Measurements from ENCODE around the gene AMBN.

AMBN gene, protein sequence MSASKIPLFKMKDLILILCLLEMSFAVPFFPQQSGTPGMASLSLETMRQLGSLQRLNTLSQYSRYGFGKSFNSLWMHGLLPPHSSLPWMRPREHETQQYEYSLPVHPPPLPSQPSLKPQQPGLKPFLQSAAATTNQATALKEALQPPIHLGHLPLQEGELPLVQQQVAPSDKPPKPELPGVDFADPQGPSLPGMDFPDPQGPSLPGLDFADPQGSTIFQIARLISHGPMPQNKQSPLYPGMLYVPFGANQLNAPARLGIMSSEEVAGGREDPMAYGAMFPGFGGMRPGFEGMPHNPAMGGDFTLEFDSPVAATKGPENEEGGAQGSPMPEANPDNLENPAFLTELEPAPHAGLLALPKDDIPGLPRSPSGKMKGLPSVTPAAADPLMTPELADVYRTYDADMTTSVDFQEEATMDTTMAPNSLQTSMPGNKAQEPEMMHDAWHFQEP

DNA sequence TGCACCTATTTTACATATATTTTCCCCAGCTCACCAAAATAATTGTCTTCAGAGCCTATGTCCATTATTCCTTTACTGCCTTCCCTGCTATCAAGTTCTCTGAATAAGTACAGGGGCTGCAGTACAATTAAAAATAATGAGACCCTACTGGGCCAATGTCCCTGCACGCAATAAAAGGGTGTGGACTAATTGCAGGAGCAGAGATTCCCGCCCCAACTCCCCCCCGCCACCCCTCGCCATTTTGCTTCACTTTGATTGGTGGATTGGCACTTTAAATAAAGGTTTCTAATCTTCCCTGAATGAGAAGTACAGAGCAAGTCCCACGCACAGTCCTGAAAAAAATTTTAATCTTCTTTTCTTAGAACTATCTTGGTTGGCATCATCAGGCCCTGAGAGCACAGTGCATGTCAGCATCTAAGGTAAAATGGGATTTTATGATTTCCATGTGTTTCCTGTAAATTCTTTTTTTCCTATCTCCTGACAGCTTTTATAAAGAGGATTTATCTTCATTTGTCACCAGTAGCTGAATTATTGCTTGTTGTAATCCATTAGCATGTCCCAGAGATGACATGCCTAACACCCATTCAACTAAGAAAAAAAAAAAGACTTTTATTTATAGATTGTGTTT, at the start of gene AMBN:
TSS of gene AMBN (plus strand) at position 302 of the 628 bp plus-strand sequence. CDS start at position 405, 103 bp downstream.
- intact Hi-C loops (cut with micrococcal nuclease) = no loop called here
- Mint-ChIP-seq H3K9me3 (no peaks in the 10 kb centered on the region), H3K4me3 (no peak within 1 kb of the TSS), H3K27me3 (no peaks in the 10 kb centered on the region), H3K36me3 (ENCODE audit: low read depth) (no peaks in the 10 kb centered on the region), H3K27ac (no peak within 1 kb of the TSS), H3K4me1 (ENCODE audit: low read depth) (peaks cover 17% of the 10 kb centered on the region)

DNA sequence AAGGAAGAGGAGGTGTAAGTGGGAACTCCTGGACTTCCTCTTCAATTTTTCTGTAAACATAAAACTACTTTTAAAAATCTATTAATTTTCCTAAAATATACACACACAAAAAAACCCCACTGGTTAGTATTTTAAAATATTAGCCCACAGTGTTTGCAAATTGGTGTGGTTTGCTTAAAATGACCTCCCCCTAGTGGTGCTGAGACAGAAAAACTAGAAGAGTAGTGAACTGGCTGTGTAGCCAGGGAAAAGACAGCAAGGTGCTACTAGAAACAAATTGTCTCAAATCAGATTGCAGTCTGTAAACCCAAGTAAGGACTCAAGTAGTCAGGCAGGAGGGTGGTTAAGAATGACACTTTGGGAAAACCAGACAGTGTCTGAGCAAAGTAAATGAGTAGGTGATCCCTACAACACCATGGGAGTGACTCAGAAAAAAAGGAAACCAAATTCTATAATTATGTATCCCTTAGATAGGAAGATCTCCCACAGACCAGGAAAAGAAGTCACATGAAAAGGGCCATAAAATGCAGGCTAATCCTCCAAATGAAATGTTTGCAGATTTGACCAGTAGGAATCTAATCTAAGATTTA, 47.7 kb upstream of the AMBN start:
- no peaks in the 10 kb centered on the region for H3K4me1 Mint-ChIP-seq (ENCODE audit: low read depth)
- H3K9me3 Mint-ChIP-seq = no peaks in the 10 kb centered on the region
- H3K27ac Mint-ChIP-seq = no peak overlapping the region
- intact Hi-C loops (cut with micrococcal nuclease) = no loop called here
- H3K27me3 Mint-ChIP-seq = peaks cover 3% of the 10 kb centered on the region
- no peak overlapping the region for H3K4me3 Mint-ChIP-seq
- H3K36me3 Mint-ChIP-seq (ENCODE audit: low read depth) = no peaks in the 10 kb centered on the region

DNA sequence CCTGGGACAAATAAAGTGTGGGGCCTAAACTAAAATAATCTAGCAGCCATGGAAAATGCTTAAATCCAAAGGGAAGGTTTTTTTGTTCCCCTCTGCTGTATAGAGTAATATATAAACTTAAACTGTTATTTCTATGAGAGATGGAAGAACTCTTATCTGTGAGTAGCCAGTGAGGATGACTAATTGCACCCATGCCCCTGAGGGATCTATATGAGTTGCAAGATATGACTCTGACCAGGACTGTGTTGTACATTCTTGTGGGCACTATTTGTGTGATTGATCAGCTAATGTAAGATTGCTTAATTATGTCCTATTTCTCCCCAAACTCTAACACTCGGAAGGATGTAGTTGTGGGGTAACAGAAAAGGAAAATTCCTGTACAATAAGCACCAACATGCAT, 35.2 kb upstream of the AMBN start:
- Mint-ChIP-seq H3K27ac (no peak overlapping the region), H3K36me3 (ENCODE audit: low read depth) (no peaks in the 10 kb centered on the region), H3K4me3 (no peak overlapping the region), H3K9me3 (peaks cover under 1% of the 10 kb centered on the region), H3K4me1 (ENCODE audit: low read depth) (peaks cover 7% of the 10 kb centered on the region), H3K27me3 (no peaks in the 10 kb centered on the region)
- intact Hi-C loops (cut with micrococcal nuclease) = no loop called here

DNA sequence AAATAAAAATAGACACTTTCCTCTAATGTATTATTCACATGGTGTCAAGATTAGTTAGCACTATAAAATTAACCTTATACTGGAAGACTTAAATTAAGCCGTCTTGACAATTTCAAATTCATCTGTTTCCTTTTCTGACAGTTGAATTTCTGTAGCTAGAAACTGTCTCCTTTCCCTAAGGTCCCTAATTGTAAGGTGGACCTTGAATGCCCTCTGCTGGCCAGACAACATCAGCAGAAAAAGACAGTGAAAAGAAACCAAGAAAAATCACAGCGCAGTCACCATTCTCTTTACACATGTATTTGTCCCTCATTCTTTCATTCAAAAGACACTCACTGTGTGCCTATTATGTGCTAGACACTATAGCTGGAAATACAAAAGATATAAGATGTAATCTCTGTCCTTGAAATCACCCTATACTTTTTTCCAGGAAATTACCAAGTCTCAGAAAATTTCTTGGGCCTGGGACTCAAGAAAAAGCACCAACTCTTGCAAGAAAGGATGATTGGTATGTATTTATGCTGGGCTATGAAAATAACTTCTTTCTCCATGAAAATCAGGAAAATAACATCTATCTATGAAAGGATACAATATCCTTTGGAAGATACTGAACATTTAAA, 32.7 kb upstream of the AMBN start:
- Mint-ChIP-seq H3K36me3 (ENCODE audit: low read depth) (no peaks in the 10 kb centered on the region), H3K9me3 (no peaks in the 10 kb centered on the region), H3K27me3 (no peaks in the 10 kb centered on the region), H3K4me3 (no peak overlapping the region), H3K4me1 (ENCODE audit: low read depth) (peaks cover 7% of the 10 kb centered on the region), H3K27ac (no peak overlapping the region)
- intact Hi-C loops (cut with micrococcal nuclease) = no loop called here

DNA sequence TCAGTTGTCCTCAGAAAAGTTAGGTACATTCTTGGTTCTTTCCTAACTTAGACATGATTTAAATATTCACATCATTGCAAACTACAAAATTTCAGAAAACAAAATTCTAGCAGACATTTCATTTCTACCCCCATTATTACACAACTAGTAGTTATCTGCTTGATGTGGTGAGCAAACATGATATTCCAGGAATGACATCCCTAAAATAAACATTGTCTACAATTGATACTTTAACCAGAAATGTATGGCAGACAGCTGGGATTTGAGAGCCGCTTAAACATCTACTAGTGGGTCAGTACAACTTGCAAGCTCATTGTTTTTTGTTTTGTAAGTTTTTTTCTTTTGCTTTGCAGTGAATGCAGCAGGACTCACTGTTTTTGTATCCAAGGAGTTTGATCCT, 32.1 kb upstream of the AMBN start:
- Mint-ChIP-seq H3K4me3 (no peak overlapping the region), H3K27ac (no peak overlapping the region), H3K27me3 (no peaks in the 10 kb centered on the region), H3K36me3 (ENCODE audit: low read depth) (no peaks in the 10 kb centered on the region), H3K4me1 (ENCODE audit: low read depth) (peaks cover 7% of the 10 kb centered on the region), H3K9me3 (no peaks in the 10 kb centered on the region)
- intact Hi-C loops (cut with micrococcal nuclease) = no loop called here

DNA sequence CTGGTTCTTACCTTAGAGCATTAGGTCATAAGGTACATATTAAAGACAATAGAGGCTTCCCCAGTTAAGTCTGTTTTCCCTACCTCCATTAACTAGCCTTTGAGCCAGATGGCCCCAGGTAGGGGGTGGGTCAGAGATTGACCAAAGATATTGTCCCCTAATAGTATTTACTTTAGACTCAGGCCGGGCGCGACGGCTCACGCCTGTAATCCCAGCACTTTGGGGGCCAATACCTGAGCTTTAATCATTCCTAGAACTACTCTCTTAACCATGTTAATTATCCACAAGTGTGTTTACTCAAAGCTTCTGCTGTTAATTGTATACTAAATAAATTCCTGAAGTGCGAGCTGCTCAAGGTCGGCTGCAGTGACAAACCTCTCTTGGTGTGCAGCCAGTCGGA, 28.0 kb upstream of the AMBN start:
- Mint-ChIP-seq H3K36me3 (ENCODE audit: low read depth) (no peaks in the 10 kb centered on the region), H3K4me3 (no peak overlapping the region), H3K4me1 (ENCODE audit: low read depth) (no peaks in the 10 kb centered on the region), H3K9me3 (peaks cover under 1% of the 10 kb centered on the region), H3K27ac (no peak overlapping the region), H3K27me3 (no peaks in the 10 kb centered on the region)
- intact Hi-C loops (cut with micrococcal nuclease) = no loop called here

DNA sequence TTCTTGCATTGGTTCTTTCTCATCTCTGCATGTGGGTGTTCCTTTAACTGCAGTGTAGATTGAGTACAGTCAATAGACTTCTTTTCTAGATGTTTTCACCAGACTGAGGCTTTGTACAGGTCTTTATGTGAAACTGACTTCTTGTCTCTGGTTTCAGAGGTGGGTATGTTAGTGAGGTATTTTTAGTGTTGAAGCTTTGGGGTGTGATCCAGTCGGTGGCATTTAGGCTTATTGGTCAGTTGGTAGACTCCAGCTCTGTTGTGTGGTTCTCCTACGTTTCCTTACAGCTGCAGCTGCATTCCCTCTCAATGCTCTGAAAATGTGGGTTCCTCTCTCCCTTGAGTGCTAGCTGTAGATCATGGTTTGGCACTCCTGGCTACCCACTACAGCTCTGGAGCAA, 21.3 kb upstream of the AMBN start:
- no peak overlapping the region for H3K27ac Mint-ChIP-seq
- H3K36me3 Mint-ChIP-seq (ENCODE audit: low read depth) = no peaks in the 10 kb centered on the region
- H3K9me3 Mint-ChIP-seq = peaks cover 24% of the 10 kb centered on the region
- no peak overlapping the region for H3K4me3 Mint-ChIP-seq
- H3K4me1 Mint-ChIP-seq (ENCODE audit: low read depth) = no peaks in the 10 kb centered on the region
- intact Hi-C loops (cut with micrococcal nuclease) = no loop called here
- H3K27me3 Mint-ChIP-seq = no peaks in the 10 kb centered on the region

DNA sequence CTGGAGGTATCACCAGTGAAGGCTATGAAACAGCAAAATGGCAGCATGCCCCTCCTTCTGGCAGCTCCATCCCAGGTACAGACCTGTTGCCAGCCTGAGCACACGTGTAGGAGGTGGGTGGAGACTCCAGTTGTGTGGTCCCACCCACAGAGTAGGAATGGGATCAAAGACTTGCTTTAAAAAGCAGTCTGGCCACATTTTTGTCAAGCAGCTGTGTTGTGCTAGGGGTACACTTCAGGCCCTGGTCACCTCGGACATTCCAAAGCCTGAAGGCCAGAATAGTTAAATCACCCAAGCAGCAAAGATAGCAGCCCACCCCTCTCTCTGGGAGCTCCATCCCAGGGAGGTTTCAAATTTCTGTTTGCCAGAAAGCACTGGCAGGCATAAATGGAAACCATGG, 20.3 kb upstream of the AMBN start:
- H3K9me3 Mint-ChIP-seq = peaks cover 24% of the 10 kb centered on the region
- H3K36me3 Mint-ChIP-seq (ENCODE audit: low read depth) = no peaks in the 10 kb centered on the region
- H3K27ac Mint-ChIP-seq = no peak overlapping the region
- intact Hi-C loops (cut with micrococcal nuclease) = no loop called here
- no peak overlapping the region for H3K4me3 Mint-ChIP-seq
- no peaks in the 10 kb centered on the region for H3K4me1 Mint-ChIP-seq (ENCODE audit: low read depth)
- H3K27me3 Mint-ChIP-seq = no peaks in the 10 kb centered on the region

DNA sequence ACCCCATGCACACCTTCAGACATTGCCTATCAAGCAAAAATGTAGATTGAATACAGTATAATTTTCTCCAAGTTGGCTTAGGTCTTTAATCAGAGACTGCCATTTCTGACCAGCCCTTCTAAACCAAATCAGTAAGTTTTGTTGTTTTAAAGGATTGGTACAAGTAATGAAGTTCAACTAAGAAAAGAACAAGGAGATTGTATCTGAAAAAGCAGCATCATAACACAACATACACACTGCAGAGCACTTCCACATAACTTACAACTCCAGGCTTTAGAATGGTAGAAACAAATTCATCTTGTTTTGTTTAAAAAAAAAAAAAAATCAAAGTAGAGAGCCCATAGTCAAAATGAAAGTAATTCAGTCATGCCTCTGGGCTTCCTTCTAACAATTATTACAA, 16.1 kb upstream of the AMBN start:
- H3K9me3 Mint-ChIP-seq = peaks cover 4% of the 10 kb centered on the region
- no peak overlapping the region for H3K4me3 Mint-ChIP-seq
- H3K4me1 Mint-ChIP-seq (ENCODE audit: low read depth) = no peaks in the 10 kb centered on the region
- intact Hi-C loops (cut with micrococcal nuclease) = no loop called here
- no peaks in the 10 kb centered on the region for H3K27me3 Mint-ChIP-seq
- no peaks in the 10 kb centered on the region for H3K36me3 Mint-ChIP-seq (ENCODE audit: low read depth)
- H3K27ac Mint-ChIP-seq = no peak overlapping the region

DNA sequence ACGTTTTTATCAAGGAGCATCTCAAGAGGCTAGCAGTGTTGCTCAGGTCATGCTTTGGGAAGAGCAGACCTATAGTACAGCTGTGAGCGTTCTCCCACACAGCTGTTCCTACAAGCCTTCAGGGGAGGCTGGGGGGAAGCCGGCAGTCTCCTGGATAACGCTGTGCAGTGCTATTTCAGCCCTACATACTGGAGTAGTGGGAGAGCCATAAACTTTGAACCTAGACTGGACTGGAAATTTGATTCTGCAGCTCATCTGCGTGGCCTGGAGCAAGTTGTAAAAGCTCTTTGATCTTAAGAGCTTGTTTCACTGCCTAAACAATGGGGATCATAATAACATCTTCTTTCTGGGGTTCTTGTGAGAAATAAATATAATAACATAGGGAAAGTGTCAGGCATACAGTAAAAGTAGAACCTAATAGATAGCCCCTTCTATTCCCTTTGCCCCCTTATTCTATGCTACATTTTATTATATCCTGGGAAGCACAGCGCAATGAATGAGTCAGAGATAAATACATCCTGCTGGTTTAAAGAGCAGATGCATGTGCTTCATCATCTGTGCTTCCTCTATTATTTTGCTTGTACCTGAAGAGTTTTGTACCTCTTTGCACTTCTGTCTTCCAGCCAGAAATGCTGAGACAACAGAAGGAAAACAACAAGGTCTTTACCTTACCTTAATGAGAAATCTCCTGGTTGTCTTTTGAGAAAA, 14.7 kb upstream of the AMBN start:
- no peaks in the 10 kb centered on the region for H3K27me3 Mint-ChIP-seq
- no peak overlapping the region for H3K27ac Mint-ChIP-seq
- no peaks in the 10 kb centered on the region for H3K36me3 Mint-ChIP-seq (ENCODE audit: low read depth)
- H3K4me3 Mint-ChIP-seq = no peak overlapping the region
- H3K4me1 Mint-ChIP-seq (ENCODE audit: low read depth) = no peaks in the 10 kb centered on the region
- intact Hi-C loops (cut with micrococcal nuclease) = no loop called here
- no peaks in the 10 kb centered on the region for H3K9me3 Mint-ChIP-seq

DNA sequence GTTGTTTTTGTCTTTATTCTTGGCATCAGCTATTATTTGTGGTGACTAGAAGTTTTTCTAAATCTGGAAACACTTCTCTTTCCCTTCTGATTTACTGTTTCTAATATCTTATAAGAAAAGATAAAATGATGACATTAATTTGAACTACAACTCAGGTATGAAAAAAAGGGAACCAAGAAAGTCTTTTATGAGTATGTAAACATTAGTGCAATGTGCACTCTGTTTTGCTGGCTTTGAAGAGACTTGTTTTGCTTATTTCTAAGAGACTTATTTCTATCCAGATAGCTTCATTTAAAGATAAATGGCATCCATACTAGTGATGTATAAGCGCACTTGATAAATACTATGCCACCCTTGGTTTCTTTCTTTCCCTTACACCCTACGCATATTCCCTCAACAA, 10.1 kb upstream of the AMBN start:
- Mint-ChIP-seq H3K27ac (no peak overlapping the region), H3K36me3 (ENCODE audit: low read depth) (no peaks in the 10 kb centered on the region), H3K27me3 (no peaks in the 10 kb centered on the region), H3K4me1 (ENCODE audit: low read depth) (no peaks in the 10 kb centered on the region), H3K4me3 (no peak overlapping the region), H3K9me3 (no peaks in the 10 kb centered on the region)
- intact Hi-C loops (cut with micrococcal nuclease) = no loop called here

DNA sequence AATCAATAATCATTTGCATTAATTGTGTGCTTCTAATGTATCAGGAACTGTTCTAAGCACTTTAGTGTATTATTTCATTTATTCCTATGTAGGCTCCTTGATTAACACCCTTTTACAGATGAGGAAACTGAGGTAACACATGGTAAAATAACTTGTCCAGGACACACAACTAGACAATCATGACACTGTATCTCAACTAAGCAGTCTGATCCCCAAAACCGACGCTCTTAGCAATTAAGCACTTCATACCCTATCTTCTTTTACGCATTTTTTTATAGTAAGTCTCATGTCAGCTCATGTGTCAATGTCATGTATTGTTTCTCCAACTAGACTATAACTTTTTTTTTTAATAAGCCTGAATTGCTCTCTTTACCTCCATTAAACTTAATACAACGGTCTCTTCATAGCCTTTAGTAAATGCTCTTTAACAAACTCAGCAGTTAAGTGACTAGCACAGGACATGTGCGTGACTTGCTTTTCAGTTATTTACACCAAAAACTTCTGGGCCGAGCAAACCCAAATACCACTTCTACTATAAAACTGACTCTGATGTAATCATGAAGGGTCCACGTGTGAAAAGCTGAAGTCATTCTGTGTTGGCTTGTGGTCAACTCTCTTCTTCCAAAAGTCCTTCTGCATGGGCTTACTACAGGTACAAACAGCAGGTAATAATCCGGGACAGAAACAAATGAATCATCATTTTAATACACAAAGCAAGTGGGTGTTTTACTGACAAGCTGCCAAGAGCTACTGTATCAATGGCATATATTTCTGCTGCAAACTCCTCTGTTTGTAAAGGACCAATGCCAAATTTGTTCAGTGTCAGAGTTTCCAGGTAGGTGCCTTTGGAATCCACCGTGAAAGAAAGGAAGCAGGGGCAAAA, 7.9 kb upstream of the AMBN start:
- intact Hi-C loops (cut with micrococcal nuclease) = no loop called here
- Mint-ChIP-seq H3K36me3 (ENCODE audit: low read depth) (no peaks in the 10 kb centered on the region), H3K4me1 (ENCODE audit: low read depth) (no peaks in the 10 kb centered on the region), H3K27me3 (no peaks in the 10 kb centered on the region), H3K4me3 (no peak overlapping the region), H3K9me3 (no peaks in the 10 kb centered on the region), H3K27ac (no peak overlapping the region)

DNA sequence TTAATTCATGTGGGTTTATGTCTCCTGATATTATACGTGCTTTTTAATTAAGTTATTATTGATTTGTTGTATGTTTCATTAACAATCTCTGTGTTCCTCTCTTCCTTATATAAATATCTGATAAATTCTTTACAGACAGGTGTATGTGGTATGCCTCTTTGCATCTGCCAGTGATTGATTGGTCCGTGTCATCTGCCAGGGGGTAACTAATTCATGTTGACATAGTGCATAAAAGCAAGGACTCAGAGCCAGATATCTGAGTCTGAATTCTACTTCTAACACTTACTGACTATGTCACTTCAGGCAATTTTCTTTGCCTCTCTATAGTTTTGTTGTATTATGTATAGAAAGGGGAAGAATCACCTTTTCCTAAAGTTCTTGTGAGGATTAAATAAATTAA, 5.2 kb upstream of the AMBN start:
- H3K9me3 Mint-ChIP-seq = no peaks in the 10 kb centered on the region
- no peak overlapping the region for H3K4me3 Mint-ChIP-seq
- H3K36me3 Mint-ChIP-seq (ENCODE audit: low read depth) = no peaks in the 10 kb centered on the region
- no peaks in the 10 kb centered on the region for H3K27me3 Mint-ChIP-seq
- no peak overlapping the region for H3K27ac Mint-ChIP-seq
- intact Hi-C loops (cut with micrococcal nuclease) = no loop called here
- H3K4me1 Mint-ChIP-seq (ENCODE audit: low read depth) = peaks cover 17% of the 10 kb centered on the region

Data from dendritic cell treated with granulocyte-macrophage colony-stimulating factor and Interleukin-4, amounts not matched to agents 40 ng/mL and 50 ng/mL, for 4 days (primary cell).